ENCODE results near the gene LTBP4.
A peak's percentile ranks its signal among the peaks of the same experiment; 100 is the strongest.

DNA sequence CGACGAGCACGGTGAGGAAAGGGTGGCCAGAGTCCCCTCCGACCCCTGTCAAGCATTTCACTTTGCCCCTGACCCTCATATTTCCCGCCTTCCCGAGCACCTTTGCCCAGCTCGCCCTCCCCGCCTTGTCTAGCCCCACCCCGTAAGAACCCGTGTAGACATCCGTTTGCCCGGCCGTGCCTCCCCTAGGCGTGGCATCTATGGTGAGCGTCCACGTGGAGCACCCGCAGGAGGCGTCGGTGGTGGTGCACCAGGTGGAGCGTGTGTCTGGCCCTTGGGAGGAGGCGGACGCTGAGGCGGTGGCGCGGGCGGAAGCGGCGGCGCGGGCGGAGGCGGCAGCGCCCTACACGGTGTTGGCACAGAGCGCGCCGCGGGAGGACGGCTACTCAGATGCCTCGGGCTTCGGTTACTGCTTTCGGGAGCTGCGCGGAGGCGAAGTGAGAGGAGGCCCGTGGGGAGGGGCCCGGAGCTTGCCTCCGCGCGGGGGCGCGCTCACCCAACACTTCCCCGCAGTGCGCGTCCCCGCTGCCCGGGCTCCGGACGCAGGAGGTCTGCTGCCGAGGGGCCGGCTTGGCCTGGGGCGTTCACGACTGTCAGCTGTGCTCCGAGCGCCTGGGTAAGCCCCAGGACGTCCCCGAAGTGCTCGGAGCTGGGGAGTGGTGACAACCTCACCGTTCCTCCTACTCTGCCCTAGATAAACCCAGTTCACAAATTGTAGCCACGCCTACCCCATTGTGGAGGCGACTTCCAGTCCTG, 4.2 kb downstream of the LTBP4 start:
- TF ChIP-seq, protein P1, sequence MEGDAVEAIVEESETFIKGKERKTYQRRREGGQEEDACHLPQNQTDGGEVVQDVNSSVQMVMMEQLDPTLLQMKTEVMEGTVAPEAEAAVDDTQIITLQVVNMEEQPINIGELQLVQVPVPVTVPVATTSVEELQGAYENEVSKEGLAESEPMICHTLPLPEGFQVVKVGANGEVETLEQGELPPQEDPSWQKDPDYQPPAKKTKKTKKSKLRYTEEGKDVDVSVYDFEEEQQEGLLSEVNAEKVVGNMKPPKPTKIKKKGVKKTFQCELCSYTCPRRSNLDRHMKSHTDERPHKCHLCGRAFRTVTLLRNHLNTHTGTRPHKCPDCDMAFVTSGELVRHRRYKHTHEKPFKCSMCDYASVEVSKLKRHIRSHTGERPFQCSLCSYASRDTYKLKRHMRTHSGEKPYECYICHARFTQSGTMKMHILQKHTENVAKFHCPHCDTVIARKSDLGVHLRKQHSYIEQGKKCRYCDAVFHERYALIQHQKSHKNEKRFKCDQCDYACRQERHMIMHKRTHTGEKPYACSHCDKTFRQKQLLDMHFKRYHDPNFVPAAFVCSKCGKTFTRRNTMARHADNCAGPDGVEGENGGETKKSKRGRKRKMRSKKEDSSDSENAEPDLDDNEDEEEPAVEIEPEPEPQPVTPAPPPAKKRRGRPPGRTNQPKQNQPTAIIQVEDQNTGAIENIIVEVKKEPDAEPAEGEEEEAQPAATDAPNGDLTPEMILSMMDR (IDR thresholded peaks at IDR 0.05): peak in 2 of 4 experiments; percentile 8 to 57
- TF ChIP-seq POLR2AphosphoS5 (IDR thresholded peaks at IDR 0.05): no peak
- TF ChIP-seq POLR2A (IDR thresholded peaks at IDR 0.05): no peak
- TF ChIP-seq EP300 (IDR thresholded peaks at IDR 0.05): no peak

All from gastroesophageal sphincter (tissue), 3 donors.